Endometrial microvascular endothelial cells (primary cell): ENCODE results near the gene DNAJC5. TPM values are rescaled to one million over a fixed set of nuclear protein-coding genes. Genes with fewer than 3 reads are reported as not detected.
"Not testable (repeated sequence)": the region's sequence is repeated elsewhere in the genome, so short reads cannot be mapped to it uniquely, and the experiment has no call there.

Experiments
- in situ Hi-C: cut with HindIII; loops from 2 replicates; pipeline ENCODE4 v1.10.0; 2017; ENCODE audit warnings: low sequenced_read_pairs, low pct_unique_long_range_greater_than_20kb; ENCODE audit errors: inconsistent ontology term
- total RNA-seq: library from RNA; depleted of rRNA; stranded (reverse); fragments of >200 nt; gene quantifications from one replicate; pipeline ENCODE4 v1.2.3, GENCODE V29; 2015; ENCODE audit errors: inconsistent ontology term

Gene DNAJC5
- total RNA-seq, 1 donor from 2014 or later = 76.7 TPM

GRCh38 chr20:63860325-63861051, 34.4 kb upstream of the DNAJC5 start:
- in situ Hi-C loops = no loop called here

- in situ Hi-C loops = no loop called here
Observed at GRCh38 chr20:63861365-63861934, 33.5 kb upstream of the DNAJC5 start, which contains the start of gene ABHD16B. Gene ABHD16B (plus strand): TSS chr20:63861498. CDS start chr20:63861541, 43 bp downstream.

- in situ Hi-C loops = no loop called here
Observed at GRCh38 chr20:63861981-63862901, 32.7 kb upstream of the DNAJC5 start.

GRCh38 chr20:63863021-63863797, 31.7 kb upstream of the DNAJC5 start:
- in situ Hi-C loops = no loop called here

GRCh38 chr20:63863798-63864544, 31.0 kb upstream of the DNAJC5 start:
- in situ Hi-C loops = no loop called here

GRCh38 chr20:63864545-63864977, 30.4 kb upstream of the DNAJC5 start:
- in situ Hi-C loops = no loop called here

GRCh38 chr20:63864978-63865640, 29.8 kb upstream of the DNAJC5 start, which contains the start of gene TPD52L2:
Gene TPD52L2 (plus strand): TSS chr20:63865270. CDS start chr20:63865366, 96 bp downstream.
- in situ Hi-C loops = no loop called here

GRCh38 chr20:63867042-63867441, 27.9 kb upstream of the DNAJC5 start:
- in situ Hi-C loops = not testable (repeated sequence)

- in situ Hi-C loops = no loop called here
Observed at GRCh38 chr20:63868264-63868663, 26.7 kb upstream of the DNAJC5 start.

- in situ Hi-C loops = no loop called here
Observed at GRCh38 chr20:63873477-63873971, 21.4 kb upstream of the DNAJC5 start.

GRCh38 chr20:63874241-63874640, 20.7 kb upstream of the DNAJC5 start:
- in situ Hi-C loops = not testable (repeated sequence)

GRCh38 chr20:63876489-63877036, 18.4 kb upstream of the DNAJC5 start:
- in situ Hi-C loops = loop anchor here (25.0 kb wide), 1 partner anchor 89 kb away; no protein-coding TSS in a partner anchor

- in situ Hi-C loops = loop anchor here (25.0 kb wide), 1 partner anchor 91 kb away; no protein-coding TSS in a partner anchor
Observed at GRCh38 chr20:63877755-63878470, 17.0 kb upstream of the DNAJC5 start.

- in situ Hi-C loops = loop anchor here (25.0 kb wide), 1 partner anchor 92 kb away; no protein-coding TSS in a partner anchor
Observed at GRCh38 chr20:63878899-63879663, 15.8 kb upstream of the DNAJC5 start.

GRCh38 chr20:63880901-63881300, 14.0 kb upstream of the DNAJC5 start:
- in situ Hi-C loops = loop anchor here (25.0 kb wide), 1 partner anchor 94 kb away; no protein-coding TSS in a partner anchor
